Sigmoid colon (tissue), 7 donors: ENCODE data around the gene TXN2. TPM values are rescaled to one million over a fixed set of nuclear protein-coding genes. Genes with fewer than 3 reads are reported as not detected.

Experiments used
- DNase-seq: peaks from one replicate; pipeline ENCODE4 v3.0.0-alpha.2; 2019
- H3K27ac ChIP-seq, 4 donors: fragments of 200-600 bp; sonication (generic); one replicate each; pipeline ENCODE4 v1.5.1; 2016 to 2019; ENCODE audit warnings: mild to moderate bottlenecking in 1 of 4
- H3K27me3 ChIP-seq, 3 donors: fragments of 200-600 bp; sonication (generic); one replicate each; pipeline ENCODE4 v1.5.1; 2019; ENCODE audit warnings: mild to moderate bottlenecking in 1 of 3
- H3K36me3 ChIP-seq, 4 donors: fragments of 200-600 bp; sonication (generic); one replicate each; pipeline ENCODE4 v1.5.1; 2016 to 2019
- H3K4me1 ChIP-seq, 4 donors: fragments of 200-600 bp; sonication (generic); one replicate each; pipeline ENCODE4 v1.5.1; 2017 to 2019
- H3K4me3 ChIP-seq, 4 donors: fragments of 200-600 bp; sonication (generic); one replicate each; pipeline ENCODE4 v1.5.1; 2017 to 2019; ENCODE audit warnings: mild to moderate bottlenecking in 2 of 4, moderate library complexity in 1 of 4
- H3K9me3 ChIP-seq, 4 donors: fragments of 200-600 bp in 3 of 4; sonication (generic) in 3 of 4; one replicate each; pipeline versions ENCODE4 v1.5.1 to v1.6.1; 2013 to 2019
- EP300 ChIP-seq, 4 donors: sonication (generic); formaldehyde crosslinking; IDR thresholded peaks; one replicate each; pipeline ENCODE4 v1.6.1; 2017; ENCODE audit warnings: antibody characterized with exemption in 4 of 4
- POLR2A ChIP-seq, 2 donors: fragments of 450-650 bp; IDR thresholded peaks; one replicate each; pipeline ENCODE4 v1.6.1; 2016; ENCODE audit warnings: antibody characterized with exemption in 2 of 2, mild to moderate bottlenecking in 2 of 2, moderate library complexity in 2 of 2
- POLR2AphosphoS5 ChIP-seq, 4 donors: sonication (generic); formaldehyde crosslinking; IDR thresholded peaks; one replicate each; pipeline ENCODE4 v1.6.1; 2017; ENCODE audit warnings: antibody characterized with exemption in 4 of 4
- WGBS, 2 donors: extraction: QIAGEN DNeasy Blood & Tissue Kit; methylation state at CpG; one replicate each; pipeline ENCODE4 v1.1.7; 2013; 5-methylcytosine and 5-hydroxymethylcytosine counted together
- intact Hi-C: fragments of 100-400 bp; cut with DNase I; formaldehyde crosslinking; loops from one replicate; pipeline ENCODE4 v1.15.1; 2023
- polyA plus RNA-seq, 3 donors: library from polyadenylated mRNA; stranded (reverse); fragments of 200-250 nt; gene quantifications; one replicate each; pipeline ENCODE4 v1.2.3, GENCODE V29; 2013
- total RNA-seq, 4 donors: library from RNA; depleted of rRNA; stranded (reverse); fragments of >200 nt; gene quantifications; one replicate each; pipeline ENCODE4 v1.1.0, GENCODE V29; 2016
- TF ChIP-seq, protein P1 (sequence below), 4 experiments: fragments of 450-650 bp in 3 of 4; fragments of 200-600 bp in 1 of 4; IDR thresholded peaks; one replicate each; pipeline ENCODE4 v1.5.1; 2016 to 2019; ENCODE audit warnings: antibody characterized with exemption in 4 of 4, mild to moderate bottlenecking in 3 of 4, moderate library complexity in 2 of 4
- donor health status: healthy with polysubstance abuse.
- donor health status: Bipolar disorder and iron deficiency.
- donor health status: healthy.

Gene TXN2
- total and polyA plus RNA-seq, 7 donors, result 43.2 to 181 (median 72.2) TPM

DNA sequence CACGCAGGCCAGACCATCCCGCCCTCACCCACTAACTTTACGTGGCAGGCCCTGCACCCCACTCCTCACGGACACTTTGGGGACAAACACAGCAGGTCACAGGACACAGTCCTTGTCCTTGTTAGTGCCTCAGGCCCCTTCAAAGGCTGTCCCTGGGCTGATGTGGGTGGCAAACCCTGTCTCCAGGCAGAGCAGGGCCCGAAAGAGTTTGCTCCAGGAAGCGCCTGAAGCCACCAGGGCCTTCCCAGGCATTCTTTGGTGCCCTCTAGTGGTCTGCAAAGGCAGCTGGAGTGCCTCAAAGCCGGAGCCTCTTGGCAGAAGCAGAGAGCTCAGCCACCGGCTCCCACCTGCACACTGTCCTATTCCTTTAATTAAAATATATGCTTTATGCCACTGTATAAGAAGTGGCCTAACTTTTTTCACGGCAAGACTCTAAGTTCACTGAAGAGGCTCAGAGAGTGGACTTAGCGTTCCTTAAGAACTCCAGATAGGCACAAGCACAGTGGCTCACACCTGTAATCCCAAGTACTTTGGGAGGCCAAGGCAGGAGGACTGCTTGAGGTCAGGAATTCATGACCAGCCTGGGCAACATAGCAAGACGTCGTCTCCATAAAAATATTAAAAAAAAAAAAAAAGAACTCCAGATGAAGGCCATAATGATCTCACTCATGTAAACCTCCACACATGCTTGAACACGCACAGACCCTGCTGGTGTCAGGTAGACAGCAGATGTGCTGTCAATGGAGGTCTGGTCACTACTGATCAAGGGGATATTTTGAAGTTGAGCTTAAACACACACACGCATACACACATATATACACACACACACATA, 11.1 kb downstream of the TXN2 start:
- no peaks in the 10 kb centered on the region for H3K27me3 ChIP-seq
- TF ChIP-seq POLR2AphosphoS5 (IDR thresholded peaks at IDR 0.05) (peak; percentile 23 to 66 (median 61)), POLR2A (IDR thresholded peaks at IDR 0.05) (peak in 1 of 2 donors; percentile 5), EP300 (IDR thresholded peaks at IDR 0.05) (no peak)
- TF ChIP-seq, protein P1, sequence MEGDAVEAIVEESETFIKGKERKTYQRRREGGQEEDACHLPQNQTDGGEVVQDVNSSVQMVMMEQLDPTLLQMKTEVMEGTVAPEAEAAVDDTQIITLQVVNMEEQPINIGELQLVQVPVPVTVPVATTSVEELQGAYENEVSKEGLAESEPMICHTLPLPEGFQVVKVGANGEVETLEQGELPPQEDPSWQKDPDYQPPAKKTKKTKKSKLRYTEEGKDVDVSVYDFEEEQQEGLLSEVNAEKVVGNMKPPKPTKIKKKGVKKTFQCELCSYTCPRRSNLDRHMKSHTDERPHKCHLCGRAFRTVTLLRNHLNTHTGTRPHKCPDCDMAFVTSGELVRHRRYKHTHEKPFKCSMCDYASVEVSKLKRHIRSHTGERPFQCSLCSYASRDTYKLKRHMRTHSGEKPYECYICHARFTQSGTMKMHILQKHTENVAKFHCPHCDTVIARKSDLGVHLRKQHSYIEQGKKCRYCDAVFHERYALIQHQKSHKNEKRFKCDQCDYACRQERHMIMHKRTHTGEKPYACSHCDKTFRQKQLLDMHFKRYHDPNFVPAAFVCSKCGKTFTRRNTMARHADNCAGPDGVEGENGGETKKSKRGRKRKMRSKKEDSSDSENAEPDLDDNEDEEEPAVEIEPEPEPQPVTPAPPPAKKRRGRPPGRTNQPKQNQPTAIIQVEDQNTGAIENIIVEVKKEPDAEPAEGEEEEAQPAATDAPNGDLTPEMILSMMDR (IDR thresholded peaks at IDR 0.05), result peak in 3 of 4 experiments; percentile 91 to 92 (median 92)
- peaks cover 5 to 24% (median 15%) of the 10 kb centered on the region in 4 donors for H3K36me3 ChIP-seq
- peak; percentile 95 for DNase-seq
- 40 to 43% methylated on average over 14 of the region's 14 CpGs for WGBS, 2 donors
- peaks cover 0 to 86% (median 78%) of the 10 kb centered on the region in 4 donors for H3K4me1 ChIP-seq
- no peaks in the 10 kb centered on the region for H3K9me3 ChIP-seq
- H3K27ac ChIP-seq, result peak overlapping the region; percentile 87 to 98 (median 94)
- intact Hi-C loops, result loop anchor here (1.0 to 5.0 kb wide), 3 partner anchors 84 to 169 kb away; partner anchors contain the start of gene MYH9
- peak overlapping the region in 3 of 4 donors; percentile 37 to 50 (median 42) for H3K4me3 ChIP-seq

DNA sequence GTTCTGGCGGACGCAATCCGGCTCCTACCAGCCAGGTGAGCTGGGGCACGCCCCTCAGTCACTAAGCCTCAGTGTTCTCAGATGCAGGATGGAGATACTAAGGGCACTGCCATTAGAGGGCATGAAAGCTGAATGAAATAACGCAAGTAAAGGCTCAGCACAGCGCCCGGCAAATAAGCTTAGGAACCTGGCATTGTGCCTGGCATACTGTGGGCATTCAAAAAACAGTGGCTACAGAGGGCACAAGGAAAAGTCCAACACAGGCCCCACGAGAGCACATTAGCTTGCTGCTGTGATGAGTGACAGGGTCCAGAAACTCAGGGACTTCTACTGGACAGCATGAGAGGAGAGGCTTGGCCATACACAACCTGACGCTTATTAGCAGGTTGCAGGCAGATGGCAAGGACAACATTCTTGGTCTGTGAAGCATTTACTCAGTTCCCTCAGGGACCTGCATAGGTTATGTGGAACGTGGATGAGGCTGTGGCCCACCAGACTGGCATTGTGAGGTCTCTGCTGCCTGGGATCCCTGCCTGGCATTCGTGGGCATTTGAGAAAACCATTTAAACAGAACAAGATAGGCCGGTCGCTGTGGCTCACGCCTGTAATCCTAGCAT, 12.2 kb downstream of the TXN2 start:
- H3K36me3 ChIP-seq, result peaks cover 3 to 12% (median 7%) of the 10 kb centered on the region in 4 donors
- WGBS, 2 donors, result 54 to 81% methylated on average over 14 of the region's 14 CpGs
- intact Hi-C loops, result loop anchor here (5.0 kb wide), 1 partner anchor 142 kb away; no protein-coding TSS in a partner anchor
- H3K4me1 ChIP-seq, result peaks cover 0 to 85% (median 77%) of the 10 kb centered on the region in 4 donors
- H3K9me3 ChIP-seq, result no peaks in the 10 kb centered on the region
- DNase-seq, result peak; percentile 87
- TF ChIP-seq EP300 (IDR thresholded peaks at IDR 0.05), result no peak
- peak in 3 of 4 donors; percentile 14 to 39 (median 39) for TF ChIP-seq POLR2AphosphoS5 (IDR thresholded peaks at IDR 0.05)
- TF ChIP-seq, protein P1 (IDR thresholded peaks at IDR 0.05), result no peak
- H3K27me3 ChIP-seq, result no peaks in the 10 kb centered on the region
- H3K27ac ChIP-seq, result peak overlapping the region; percentile 87 to 98 (median 94)
- H3K4me3 ChIP-seq, result no peak overlapping the region

DNA sequence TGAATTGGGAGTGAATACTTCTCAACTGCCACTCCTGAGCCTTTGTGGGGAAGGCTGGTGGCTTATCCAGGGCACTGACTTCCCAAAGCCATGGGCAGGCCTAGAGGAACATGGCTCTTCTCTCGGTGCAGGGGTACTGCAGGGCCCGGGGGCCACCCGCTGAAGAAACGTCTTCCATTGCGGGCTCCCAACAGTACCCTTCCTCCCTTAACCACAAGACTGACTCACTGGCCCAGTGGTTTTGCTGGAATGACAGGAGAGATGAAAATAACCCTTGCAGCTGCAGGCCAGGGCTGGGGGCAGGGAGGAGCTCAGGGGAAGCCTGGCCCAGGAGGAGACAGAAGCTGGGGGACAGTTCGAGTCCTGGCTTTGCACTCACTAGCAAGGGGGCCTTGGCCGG, 13.5 kb downstream of the TXN2 start:
- Histone ChIP-seq H3K27ac (peak overlapping the region; percentile 87 to 98 (median 94)), H3K9me3 (no peaks in the 10 kb centered on the region), H3K27me3 (no peaks in the 10 kb centered on the region), H3K4me3 (no peak overlapping the region), H3K4me1 (peaks cover 0 to 72% (median 65%) of the 10 kb centered on the region in 4 donors), H3K36me3 (peaks cover 0 to 4% (median 0%) of the 10 kb centered on the region in 4 donors)
- 59 to 79% methylated on average over 7 of the region's 7 CpGs for WGBS, 2 donors
- TF ChIP-seq POLR2AphosphoS5 (IDR thresholded peaks at IDR 0.05) (no peak), EP300 (IDR thresholded peaks at IDR 0.05) (no peak), POLR2A (IDR thresholded peaks at IDR 0.05) (no peak)
- TF ChIP-seq, protein P1 (IDR thresholded peaks at IDR 0.05), result no peak
- intact Hi-C loops, result loop anchor here (5.0 kb wide), 1 partner anchor 141 kb away; no protein-coding TSS in a partner anchor
- no peak for DNase-seq

DNA sequence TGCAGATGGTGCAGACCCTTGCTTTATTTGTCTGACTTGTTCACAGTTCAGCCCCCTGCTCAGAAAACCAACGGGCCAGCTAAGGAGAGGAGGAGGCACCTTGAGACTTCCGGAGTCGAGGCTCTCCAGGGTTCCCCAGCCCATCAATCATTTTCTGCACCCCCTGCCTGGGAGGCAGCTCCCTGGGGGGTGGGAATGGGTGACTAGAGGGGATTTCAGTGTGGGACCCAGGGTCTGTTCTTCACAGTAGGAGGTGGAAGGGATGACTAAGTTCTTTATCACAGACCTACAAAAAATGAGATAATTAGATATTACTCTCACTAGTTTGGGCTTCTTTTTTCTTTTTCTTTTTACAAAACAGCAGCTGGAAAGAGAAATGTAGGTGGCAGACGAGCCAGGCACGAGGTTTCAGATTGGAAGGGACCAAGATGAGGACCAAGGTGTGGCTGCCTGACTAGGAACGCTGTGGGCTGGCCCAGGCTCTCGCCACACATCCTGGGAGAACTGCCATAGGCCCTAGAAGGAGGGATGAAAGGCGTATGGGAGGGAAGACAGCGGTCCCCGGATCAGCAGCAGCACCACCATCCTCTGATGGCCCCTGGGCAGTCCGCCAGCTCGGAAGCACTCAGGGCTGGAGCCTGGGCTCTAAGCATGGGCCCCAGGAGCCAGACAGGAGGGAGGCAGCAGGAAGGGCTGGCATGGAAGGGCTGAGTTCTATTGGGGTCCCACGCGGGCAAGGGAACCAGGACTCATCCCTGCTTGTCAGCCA, 14.2 kb downstream of the TXN2 start:
- H3K4me3 ChIP-seq, result no peak overlapping the region
- H3K27me3 ChIP-seq, result no peaks in the 10 kb centered on the region
- TF ChIP-seq POLR2AphosphoS5 (IDR thresholded peaks at IDR 0.05), result peak in 3 of 4 donors; percentile 15 to 45 (median 33)
- no peak for TF ChIP-seq POLR2A (IDR thresholded peaks at IDR 0.05)
- H3K9me3 ChIP-seq, result no peaks in the 10 kb centered on the region
- 61 to 63% methylated on average over 14 of the region's 14 CpGs for WGBS, 2 donors
- peak; percentile 89 for DNase-seq
- H3K27ac ChIP-seq, result peak overlapping the region; percentile 87 to 98 (median 94)
- H3K36me3 ChIP-seq, result no peaks in the 10 kb centered on the region
- intact Hi-C loops, result loop anchor here (5.0 kb wide), 1 partner anchor 140 kb away; no protein-coding TSS in a partner anchor
- peaks cover 0 to 71% (median 67%) of the 10 kb centered on the region in 4 donors for H3K4me1 ChIP-seq
